GM10266 (cell line): ENCODE results near the gene MAPKAP1.

Experiments
- DNase-seq: peaks from one replicate; pipeline ENCODE4 v3.0.0; 2012; ENCODE audit errors: extremely low spot score
- TF ChIP-seq, protein P1 (sequence below): IDR thresholded peaks from 2 replicates; pipeline ENCODE4 v1.5.1; 2012; ENCODE audit warnings: mild to moderate bottlenecking, low read depth; ENCODE audit not compliant: control insufficient read depth, insufficient read depth; ENCODE audit errors: missing control alignments

MAPKAP1 gene

DNA sequence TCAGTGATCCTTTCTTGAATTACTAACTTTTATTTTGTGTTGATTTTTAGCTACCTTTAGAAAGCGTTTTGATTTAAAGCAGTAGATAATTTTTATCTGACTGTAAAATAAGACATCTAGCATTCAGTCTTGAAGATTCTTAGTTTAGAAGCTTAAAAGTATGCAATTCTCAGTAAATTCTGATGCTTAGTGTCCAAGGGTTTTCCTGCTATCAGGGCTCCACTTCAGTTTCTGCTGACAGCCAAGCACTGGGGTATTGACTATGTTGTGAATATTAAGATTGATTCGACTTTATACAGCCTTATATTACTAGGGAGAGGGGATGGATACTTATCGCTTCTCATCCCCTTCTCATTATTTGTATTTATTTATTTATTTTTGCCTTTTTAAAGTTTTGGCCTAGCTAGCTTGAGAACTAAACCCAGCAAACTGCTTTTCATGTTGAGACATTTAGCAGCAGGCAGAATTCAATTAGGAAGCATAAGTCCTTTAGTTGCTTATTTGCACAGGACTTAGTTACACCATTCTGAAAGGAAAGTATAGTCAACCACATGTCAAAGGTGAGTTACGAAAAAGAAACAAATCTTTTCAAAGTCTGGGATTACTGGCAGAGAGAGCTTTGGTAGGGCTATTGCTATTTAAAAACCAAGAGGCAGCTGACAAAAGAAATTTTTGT, 43.1 kb upstream of the MAPKAP1 start:
- TF ChIP-seq, protein P1, sequence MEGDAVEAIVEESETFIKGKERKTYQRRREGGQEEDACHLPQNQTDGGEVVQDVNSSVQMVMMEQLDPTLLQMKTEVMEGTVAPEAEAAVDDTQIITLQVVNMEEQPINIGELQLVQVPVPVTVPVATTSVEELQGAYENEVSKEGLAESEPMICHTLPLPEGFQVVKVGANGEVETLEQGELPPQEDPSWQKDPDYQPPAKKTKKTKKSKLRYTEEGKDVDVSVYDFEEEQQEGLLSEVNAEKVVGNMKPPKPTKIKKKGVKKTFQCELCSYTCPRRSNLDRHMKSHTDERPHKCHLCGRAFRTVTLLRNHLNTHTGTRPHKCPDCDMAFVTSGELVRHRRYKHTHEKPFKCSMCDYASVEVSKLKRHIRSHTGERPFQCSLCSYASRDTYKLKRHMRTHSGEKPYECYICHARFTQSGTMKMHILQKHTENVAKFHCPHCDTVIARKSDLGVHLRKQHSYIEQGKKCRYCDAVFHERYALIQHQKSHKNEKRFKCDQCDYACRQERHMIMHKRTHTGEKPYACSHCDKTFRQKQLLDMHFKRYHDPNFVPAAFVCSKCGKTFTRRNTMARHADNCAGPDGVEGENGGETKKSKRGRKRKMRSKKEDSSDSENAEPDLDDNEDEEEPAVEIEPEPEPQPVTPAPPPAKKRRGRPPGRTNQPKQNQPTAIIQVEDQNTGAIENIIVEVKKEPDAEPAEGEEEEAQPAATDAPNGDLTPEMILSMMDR, result no peak
- DNase-seq, result no peak

DNA sequence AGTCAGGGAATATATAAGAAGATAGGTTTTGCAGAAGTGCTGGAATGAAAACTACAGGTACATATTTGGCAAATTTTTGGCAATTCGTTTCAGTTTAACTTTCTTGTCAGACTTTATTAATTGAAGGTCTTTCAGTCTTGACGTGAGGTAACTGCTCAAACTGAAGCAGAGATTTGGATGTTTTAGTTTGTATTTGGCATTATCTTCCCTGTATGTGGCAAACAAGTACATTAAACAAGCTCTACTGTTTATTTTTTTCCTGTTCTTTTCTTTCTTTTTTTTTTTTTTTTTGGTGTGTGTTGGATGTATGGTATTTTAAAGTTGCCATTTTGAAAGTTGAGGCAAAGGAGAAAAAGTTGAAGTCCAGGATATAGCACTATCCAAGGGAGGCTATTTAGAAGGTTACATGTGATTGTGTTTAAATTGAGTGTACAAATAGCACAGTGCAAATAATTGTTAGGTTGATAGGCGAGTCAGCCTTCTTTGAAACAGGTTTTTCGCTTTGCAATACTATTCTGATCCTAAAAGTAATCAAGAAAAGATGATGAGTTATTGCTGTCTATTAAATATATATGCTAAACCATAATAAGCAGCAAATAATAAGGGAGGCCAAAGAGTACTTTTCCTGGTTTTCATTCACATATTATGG, 42.4 kb upstream of the MAPKAP1 start:
- DNase-seq, result no peak
- TF ChIP-seq, protein P1, result no peak

DNA sequence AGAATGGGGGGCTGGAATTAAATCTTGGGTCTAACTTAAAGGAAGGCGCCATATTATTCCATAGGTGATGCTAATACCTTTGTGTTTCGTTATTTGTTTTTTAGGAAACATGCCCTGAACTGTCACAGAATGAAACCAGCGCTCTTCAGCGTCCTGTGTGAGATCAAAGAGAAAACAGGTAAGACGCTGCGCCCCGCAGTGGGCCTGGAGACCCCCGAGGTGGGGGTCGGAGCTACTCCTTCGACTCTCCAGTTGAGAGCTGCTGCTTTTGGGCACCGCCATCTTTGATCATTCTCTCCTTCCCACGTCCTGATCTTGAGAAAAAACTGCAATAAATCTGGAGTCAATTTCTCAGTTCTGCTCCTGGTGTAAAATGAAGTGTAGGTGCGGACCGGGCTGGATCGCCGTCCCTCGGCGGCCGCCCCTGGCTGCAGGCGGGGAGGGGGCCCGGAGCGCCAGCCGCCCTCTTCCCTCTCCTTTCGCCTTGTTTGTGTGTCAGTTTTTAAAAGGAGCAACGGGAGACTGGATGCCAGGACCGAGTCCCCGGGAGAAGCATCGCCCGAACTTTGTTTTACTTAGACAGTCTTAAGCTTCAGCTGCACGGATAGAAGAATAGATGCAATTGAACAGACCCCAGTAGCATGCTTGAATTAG, 41.6 kb upstream of the MAPKAP1 start:
- peak; percentile 26 for DNase-seq
- TF ChIP-seq, protein P1, result no peak

DNA sequence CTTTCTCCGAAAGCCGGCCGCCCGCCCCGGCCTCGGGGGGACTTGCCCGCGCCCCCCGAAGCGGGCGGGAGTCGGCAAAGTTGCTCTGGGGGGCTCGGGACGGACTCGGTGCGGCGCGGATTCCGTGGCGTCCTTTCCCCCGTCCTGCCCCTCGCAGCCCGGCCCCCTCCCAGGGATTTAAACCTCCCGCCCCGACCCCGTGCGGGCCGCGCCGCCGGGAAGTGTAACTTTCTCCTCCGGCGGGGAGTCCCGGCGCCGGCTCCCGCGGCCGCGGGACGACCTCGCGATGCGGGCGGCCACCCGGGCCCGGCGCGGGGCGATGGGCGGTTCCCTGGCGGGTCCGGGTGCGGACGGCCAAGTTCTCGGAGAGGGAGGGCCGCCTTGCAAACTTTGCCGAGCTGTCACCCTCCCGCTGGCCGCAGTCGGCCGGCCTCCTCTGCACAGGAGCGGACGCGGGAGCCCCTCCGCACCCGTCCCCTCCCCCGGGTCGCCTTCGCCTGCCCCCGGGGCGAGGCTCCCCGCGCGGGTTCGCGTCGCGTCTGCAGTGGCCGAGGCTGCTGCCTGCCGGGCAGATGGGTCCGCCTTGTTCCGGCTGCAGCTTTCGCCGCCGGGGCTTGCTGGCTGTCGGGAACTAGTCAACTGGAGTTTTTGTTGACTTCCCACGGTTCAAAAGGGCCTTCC, 40.9 kb upstream of the MAPKAP1 start:
- TF ChIP-seq, protein P1, result no peak
- peak; percentile 63 for DNase-seq

DNA sequence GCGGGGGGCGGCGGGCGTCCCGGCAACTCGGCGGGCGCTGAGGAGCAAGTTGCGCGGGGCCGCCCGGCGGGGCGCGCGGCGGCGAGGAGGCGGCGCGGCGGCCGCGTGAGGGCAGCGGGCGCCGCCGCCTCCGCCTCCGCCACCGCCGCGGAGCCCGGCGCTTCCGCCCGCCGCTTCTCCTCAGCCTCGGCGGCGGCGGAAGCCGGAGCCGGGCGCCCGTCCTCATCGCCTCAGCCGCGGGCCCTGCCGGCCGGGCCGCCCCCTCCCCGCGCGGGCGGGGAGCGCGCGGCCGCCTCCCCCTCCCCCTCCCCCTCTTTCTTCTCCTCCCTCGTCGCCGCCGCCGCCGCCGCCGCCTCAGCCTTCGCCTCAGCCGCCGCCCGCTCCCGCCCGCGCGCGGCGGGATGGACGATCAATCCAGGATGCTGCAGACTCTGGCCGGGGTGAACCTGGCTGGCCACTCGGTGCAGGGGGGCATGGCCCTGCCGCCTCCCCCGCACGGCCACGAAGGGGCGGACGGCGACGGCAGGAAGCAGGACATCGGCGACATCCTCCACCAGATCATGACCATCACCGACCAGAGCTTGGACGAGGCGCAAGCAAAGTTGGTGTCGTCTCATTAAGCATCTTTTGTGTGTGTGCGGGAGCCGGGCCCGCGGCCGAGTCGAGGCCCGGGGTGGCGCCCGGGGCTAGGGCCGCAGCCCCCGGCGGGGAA, 40.2 kb upstream of the MAPKAP1 start, which contains the start of gene PBX3:
TSS of gene PBX3 (plus strand) at position 321 of the 712 bp plus-strand sequence.
- peak; percentile 85 for DNase-seq
- TF ChIP-seq, protein P1, result no peak

DNA sequence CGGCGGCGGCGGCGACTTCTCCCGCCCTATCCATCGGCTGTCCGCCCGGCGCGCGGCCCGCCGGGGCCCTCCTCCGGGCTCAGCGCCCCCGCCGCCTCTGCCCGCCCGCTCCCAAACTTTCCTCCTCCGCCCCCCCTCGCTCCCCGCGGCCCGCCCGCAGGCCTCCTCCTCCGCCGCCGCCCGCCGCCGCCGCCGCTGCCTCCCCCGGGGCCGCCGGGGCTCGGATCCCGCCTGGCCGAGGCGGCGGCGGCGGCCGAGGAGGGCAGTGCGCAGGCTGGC, 39.7 kb upstream of the MAPKAP1 start:
- TF ChIP-seq, protein P1, result no peak

More for the DNA sequence above, 39.7 kb upstream of the MAPKAP1 start:
- DNase-seq, result no peak
